Activated T-helper 1 cell treated with Interleukin-2 at 50 U/mL for 16 hours (primary cell): ENCODE data around the gene ACBD3.

Experiments
- DNase-seq: peaks from one replicate; pipeline ENCODE4 v3.0.0-alpha.2; 2020; ENCODE audit warnings: low read depth

ACBD3 gene

DNA sequence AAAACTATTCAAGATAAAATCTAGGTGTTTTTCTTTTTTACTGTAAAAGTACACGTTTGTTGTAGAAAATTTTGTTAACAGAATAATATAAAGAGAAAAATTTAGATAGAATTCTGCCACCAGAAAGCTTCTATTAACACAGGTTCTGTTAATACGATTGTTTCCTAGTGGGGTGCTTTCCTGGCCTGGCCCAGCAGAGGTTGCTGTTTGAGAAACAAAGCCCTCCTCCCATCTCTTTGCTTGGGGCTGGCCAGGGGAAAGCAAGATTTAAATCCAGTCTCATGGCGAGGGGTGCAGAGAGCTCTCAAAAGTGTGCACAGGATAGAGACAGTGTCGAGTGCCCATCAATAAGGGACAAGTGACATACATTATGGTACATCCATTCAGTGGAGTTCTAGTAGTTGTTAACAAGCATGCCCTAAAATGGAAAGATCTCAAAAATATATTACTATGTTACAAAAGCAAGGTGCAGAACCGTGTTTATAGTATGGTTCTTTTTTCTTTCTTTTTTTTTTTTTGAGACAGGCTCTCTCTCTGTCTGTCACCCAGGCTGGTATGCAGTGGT, 14.6 kb upstream of the ACBD3 start:
- DNase-seq: no peak

DNA sequence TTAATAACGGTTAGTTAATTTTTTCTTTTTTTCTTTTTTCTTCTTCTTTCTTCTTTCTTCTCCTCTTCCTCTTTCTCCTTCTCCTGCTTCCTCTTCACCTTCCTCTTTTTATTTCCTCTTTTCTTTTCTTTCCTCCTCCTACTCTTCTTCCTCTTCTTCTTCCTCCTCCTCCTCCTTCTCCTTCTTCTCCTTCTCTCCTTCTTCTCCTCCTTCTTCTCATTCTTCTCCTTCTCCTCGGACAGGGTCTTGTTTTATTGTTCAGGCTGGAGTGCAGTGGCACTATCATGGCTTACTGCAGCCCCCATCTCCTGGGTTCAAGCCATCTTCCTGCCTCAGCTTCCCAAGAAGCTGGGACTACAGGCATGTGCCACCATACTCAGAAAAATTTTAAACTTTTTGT, 13.4 kb upstream of the ACBD3 start:
- DNase-seq: no peak

- DNase-seq: no peak
Observed at GRCh38 chr1:226195144-226195543, 8.6 kb upstream of the ACBD3 start.

DNA sequence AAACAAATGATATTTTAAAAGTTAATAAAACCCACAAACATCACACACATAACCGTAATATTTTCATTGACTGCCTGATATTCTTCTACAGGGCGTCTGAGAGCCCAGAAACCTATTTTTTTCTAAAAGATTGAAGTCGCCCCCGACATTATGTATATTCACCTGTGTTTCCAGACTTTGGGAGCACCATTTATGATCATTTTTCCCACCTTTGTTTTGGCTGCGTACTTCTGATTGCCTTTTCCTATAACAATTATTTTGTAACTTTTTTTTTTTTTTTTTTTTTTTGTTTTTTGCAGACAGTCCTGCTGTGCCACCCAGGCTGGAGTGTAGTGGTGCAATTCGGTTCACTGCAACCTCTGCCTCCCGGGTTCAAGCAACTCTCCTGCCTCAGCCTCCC, 839 bp upstream of the ACBD3 start:
- no peak for DNase-seq

DNA sequence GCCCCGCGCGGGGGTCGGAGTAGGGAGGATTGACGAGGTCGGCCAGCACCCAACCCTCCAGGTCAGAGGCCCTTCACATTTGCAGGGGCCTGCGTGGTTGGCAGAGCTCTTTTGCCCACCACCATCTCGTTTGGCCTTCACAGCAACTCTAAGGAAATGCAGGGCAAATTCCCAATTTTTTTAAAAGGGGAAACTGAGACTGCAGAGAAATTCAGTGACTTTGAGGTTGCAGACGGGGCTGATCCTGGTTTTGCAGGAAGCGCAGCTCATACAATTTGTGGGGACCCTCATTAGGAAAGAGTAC, 430 bp upstream of the ACBD3 start:
- DNase-seq: no peak

- no peak for DNase-seq
Observed at GRCh38 chr1:226185141-226186036, 1.2 kb downstream of the ACBD3 start.

DNA sequence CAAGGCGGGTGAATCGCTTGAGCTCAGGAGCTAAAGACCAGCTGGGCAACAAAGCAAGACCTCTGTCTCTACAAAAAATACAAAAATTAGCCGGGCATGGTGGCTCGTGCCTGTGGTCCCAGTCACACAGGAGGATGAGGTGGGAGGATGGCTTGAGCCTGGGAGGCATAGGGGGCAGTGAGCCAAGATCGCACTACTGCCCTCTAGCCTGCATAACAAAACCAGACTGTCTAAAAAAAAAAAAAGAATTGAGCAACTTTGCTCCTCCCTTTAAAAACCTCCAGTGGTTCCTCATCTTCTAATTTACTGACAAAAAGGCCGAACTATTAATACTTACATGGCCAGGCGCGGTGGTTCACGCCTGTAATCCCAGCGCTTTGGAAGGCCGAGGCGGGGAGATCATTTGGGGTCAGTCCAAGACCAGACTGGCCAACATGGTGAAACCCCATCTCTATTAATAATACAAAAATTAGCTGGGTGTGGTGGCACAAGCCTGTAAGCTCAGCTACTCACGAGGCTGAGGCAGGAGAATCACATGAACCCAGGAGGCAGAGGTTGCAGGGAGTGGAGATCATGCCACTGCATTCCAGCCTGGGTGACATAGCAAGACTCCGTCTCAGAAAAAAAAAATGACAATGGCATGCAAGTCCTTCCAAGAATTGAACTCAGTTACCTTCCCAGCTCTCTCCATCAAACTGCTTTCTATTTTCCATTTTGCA, 4.4 kb downstream of the ACBD3 start:
- no peak for DNase-seq

DNA sequence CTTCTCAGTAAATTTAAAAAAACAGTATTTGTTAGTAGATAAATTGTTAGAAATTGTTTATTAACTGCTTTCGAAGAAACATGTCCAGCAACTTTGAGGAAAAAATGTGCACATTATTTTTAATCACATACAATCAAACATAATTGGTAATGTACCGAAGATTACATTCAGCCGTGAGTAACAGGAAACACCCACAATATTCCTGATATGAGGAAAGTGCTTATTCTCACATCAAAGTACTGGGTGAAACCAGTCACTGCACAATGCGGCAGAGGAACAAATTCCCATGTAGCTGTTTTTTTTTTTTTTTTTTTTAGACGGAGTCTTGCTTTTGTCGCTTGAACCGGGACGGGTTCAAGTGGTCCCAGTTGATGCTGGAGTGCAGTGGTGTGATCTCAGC, 9.7 kb downstream of the ACBD3 start:
- DNase-seq: no peak

- DNase-seq: no peak
Observed at GRCh38 chr1:226172589-226172988, 14.0 kb downstream of the ACBD3 start.

DNA sequence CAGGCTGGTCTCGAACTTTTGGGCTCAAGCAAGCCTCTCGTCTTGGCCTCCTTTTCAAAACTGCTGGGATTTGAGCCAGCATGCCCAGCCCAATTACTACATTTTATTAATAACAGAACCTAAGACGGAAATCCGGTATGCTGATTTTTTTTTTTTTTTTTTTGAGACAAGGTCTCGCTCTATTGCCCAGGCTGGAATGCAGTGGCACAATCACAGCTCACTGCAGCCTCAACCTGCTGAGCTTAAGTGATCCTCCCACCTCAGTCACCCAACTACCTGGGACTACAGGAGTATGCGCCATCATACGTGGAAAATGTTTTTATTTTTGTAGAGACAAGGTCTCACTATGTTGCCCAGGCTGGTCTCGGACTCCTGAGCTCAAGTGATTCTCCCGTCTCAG, 20.2 kb downstream of the ACBD3 start:
- DNase-seq: no peak

GRCh38 chr1:226164154-226164553, 22.4 kb downstream of the ACBD3 start:
- no peak for DNase-seq

GRCh38 chr1:226162898-226163297, 23.6 kb downstream of the ACBD3 start:
- DNase-seq: no peak

DNA sequence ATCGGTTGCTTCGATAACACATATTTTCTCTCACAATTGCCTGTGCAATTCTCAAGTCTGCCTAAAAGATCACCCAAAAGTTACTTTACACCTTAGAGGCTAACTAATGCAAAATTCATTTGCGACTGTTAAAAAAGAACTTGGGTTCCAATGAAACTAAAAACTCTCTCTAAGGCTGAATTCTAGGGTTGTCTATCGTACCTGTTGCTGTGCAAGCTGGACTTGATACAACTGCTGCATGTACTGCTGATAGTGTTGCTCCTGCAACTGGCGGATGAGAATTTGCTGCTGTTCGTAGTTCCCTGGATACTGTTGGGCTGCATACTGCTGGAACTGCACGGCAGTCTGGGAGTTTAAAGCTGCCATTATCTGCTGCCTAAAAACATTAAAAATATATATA, 27.6 kb downstream of the ACBD3 start:
- DNase-seq: no peak

DNA sequence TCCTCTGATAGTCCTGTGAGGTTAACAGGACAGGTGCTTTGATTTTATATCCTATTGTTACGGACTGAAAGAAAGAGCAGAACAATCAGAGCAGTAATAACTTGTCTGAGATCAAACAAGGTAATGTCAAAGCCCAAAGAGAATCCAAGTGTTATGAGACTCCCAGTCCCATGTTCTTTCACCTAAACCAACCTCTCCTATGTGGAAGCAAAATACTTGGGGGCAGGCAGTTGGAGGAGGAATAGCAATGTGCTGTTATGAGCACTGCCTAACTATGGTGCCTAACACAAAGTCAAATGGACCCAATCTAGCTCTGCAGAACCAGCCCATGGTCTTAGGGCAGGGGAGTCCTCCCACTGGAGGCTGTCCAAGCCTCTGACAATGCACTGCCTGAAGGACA, 28.1 kb downstream of the ACBD3 start:
- no peak for DNase-seq

- no peak for DNase-seq
Observed at GRCh38 chr1:226157761-226158316, 28.7 kb downstream of the ACBD3 start.

- no peak for DNase-seq
Observed at GRCh38 chr1:226154593-226154992, 31.9 kb downstream of the ACBD3 start.

GRCh38 chr1:226149806-226150205, 36.7 kb downstream of the ACBD3 start:
- DNase-seq: no peak

GRCh38 chr1:226148121-226148648, 38.4 kb downstream of the ACBD3 start:
- no peak for DNase-seq

DNA sequence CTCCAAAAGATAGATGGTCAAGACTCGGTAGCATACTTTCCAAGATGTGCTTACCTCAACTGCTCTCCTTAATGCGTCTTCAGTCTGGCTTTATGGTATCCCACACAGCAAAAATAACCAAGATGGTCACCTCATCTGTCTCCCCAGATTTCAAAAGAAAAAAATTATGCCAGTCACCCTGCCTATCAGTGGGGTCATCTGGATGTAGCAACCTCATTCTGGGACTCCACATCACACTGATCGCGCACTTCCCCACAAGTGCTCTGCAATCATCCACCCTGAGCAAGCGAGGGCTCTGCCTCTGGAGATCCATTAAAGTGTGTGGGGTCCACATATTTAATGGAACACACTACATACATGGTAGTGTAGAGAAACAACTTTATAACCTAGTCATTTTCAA, 42.5 kb downstream of the ACBD3 start:
- no peak for DNase-seq

DNA sequence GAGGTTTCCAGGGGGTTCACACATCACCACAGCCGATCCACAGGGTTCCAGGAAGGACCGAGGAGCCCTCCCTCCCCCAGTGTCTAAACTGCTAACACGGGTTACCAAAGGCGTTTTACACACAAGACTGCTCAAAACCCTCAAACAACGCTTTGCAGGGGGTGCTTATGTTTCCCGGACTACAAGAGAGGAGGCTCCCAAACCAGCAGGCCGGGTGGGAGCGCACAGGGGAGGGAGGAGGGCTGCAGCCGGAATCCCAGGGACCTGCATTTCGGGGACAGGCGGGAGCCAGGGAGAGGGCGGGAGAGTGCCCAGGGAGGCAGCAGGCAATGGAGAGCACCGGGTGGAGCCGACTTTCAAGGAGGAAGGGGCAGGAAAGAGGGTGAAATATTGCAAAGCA, 50.8 kb downstream of the ACBD3 start:
- no peak for DNase-seq

DNA sequence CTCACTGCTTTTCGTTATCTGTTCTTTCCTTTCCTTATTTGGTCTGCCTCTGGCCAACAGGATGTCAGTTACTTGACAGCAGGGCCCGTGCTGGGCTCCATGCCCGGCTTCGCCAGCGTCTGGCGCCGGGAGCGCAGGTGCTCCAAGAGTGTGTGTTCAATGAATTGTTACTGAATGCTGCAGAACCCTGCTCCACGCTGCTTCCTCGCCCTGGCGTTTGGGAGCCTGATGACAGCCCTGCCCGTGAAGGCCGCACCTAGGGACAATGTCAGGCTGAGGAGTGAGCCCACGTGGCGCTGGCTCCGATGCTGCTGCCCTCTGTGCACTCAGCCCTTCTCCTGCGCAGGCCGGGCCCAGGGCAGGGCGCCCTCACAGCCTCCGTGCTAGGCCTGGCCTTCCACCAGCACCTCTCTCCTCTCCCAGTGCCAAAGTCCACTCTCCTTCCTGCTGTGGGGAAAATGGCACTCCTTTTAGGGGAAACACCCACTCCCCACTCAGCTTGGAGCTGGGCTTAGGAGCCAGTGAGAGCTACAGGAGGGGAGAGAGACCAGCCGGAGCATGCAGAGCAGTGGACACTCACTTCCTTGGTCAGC, 51.4 kb downstream of the ACBD3 start:
- DNase-seq: no peak
